ENCODE data around the gene EIF2D. TPM values are rescaled to one million over a fixed set of nuclear protein-coding genes. Genes with fewer than 3 reads are reported as not detected.

The EIF2D gene
- total RNA-seq, 1 donor from 2014 or later = 19.5 TPM

DNA sequence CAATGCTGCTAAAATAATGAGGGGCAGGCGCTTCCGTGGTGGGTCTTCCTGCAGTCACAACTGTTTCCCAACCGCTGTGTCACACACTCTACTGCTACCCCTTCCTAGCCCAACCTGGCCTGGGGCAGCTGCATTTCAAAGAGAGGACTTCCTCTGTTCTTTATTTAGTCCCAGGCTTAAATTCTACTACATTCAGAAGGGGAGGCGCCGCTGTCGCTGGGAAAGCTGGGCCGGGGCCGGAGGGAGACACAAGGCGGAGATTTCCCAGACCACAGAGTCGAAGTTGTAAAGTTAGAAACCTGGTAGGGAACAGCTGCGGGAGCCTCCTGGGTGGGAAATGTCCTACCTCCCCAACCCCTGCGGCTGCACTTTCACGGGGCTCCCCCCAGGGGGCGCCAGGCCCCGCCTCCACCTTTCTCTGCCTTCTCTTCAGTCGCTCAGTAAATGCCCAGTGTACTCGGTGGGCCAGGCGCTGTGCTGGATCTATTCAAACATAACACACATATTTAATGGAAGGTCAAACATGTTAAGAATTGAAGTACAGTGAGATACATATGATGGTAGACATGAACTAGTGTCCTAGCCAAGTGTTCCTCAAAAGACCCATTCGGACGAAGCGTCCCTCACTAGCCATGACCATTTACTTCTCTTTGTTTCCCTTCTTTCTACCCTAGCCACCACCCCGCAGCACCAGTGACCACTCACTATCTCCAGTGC, 46.2 kb upstream of the EIF2D start:
- Mint-ChIP-seq H3K27ac (ENCODE audit: unreplicated experiment) (no peak overlapping the region), H3K27me3 (ENCODE audit: unreplicated experiment) (peaks cover 4% of the 10 kb centered on the region), H3K9me3 (ENCODE audit: unreplicated experiment) (peaks cover 2% of the 10 kb centered on the region), H3K4me1 (ENCODE audit: low read depth, unreplicated experiment) (peaks cover 3% of the 10 kb centered on the region), H3K36me3 (ENCODE audit: unreplicated experiment) (no peaks in the 10 kb centered on the region), H3K4me3 (ENCODE audit: unreplicated experiment) (no peak overlapping the region)
- DNase-seq = peak; percentile 54
- TF ChIP-seq CTCF (IDR thresholded peaks at IDR 0.05; ENCODE audit: partially characterized antibody, unreplicated experiment) = peak; percentile 85

DNA sequence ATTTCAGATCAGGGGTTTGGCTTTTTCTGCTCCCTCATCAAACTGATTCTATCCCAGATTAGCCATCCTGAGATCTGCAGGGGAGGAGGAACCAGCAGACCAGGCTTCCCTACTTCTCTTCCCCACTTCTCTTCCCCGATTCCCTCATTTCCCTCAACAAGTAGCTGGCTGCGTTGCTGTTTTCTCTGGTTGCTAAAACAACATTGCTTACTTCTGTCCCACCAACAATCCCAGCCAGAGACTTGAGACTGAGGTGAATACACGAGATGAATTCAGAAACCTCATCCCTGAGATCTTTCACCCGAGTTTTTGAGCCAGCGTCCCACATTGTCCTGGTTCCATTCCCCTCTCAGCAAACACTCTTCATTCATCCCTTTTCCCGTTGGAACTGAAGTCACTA, 45.5 kb upstream of the EIF2D start:
- TF ChIP-seq CTCF (IDR thresholded peaks at IDR 0.05; ENCODE audit: partially characterized antibody, unreplicated experiment) = no peak
- Mint-ChIP-seq H3K27ac (ENCODE audit: unreplicated experiment) (no peak overlapping the region), H3K4me1 (ENCODE audit: low read depth, unreplicated experiment) (no peaks in the 10 kb centered on the region), H3K36me3 (ENCODE audit: unreplicated experiment) (no peaks in the 10 kb centered on the region), H3K9me3 (ENCODE audit: unreplicated experiment) (no peaks in the 10 kb centered on the region), H3K27me3 (ENCODE audit: unreplicated experiment) (peaks cover 4% of the 10 kb centered on the region), H3K4me3 (ENCODE audit: unreplicated experiment) (no peak overlapping the region)
- DNase-seq = no peak

- H3K9me3 Mint-ChIP-seq (ENCODE audit: unreplicated experiment) = no peaks in the 10 kb centered on the region
- H3K4me3 Mint-ChIP-seq (ENCODE audit: unreplicated experiment) = no peak overlapping the region
- H3K27me3 Mint-ChIP-seq (ENCODE audit: unreplicated experiment) = peaks cover 4% of the 10 kb centered on the region
- no peaks in the 10 kb centered on the region for H3K4me1 Mint-ChIP-seq (ENCODE audit: low read depth, unreplicated experiment)
- no peaks in the 10 kb centered on the region for H3K36me3 Mint-ChIP-seq (ENCODE audit: unreplicated experiment)
- no peak for TF ChIP-seq CTCF (IDR thresholded peaks at IDR 0.05; ENCODE audit: partially characterized antibody, unreplicated experiment)
- no peak overlapping the region for H3K27ac Mint-ChIP-seq (ENCODE audit: unreplicated experiment)
- no peak for DNase-seq
Observed at GRCh38 chr1:206656936-206657335, 44.7 kb upstream of the EIF2D start.

GRCh38 chr1:206655471-206655882, 43.2 kb upstream of the EIF2D start:
- H3K36me3 Mint-ChIP-seq (ENCODE audit: unreplicated experiment) = no peaks in the 10 kb centered on the region
- no peaks in the 10 kb centered on the region for H3K4me1 Mint-ChIP-seq (ENCODE audit: low read depth, unreplicated experiment)
- peaks cover 4% of the 10 kb centered on the region for H3K27me3 Mint-ChIP-seq (ENCODE audit: unreplicated experiment)
- no peak for DNase-seq
- no peak overlapping the region for H3K4me3 Mint-ChIP-seq (ENCODE audit: unreplicated experiment)
- no peaks in the 10 kb centered on the region for H3K9me3 Mint-ChIP-seq (ENCODE audit: unreplicated experiment)
- H3K27ac Mint-ChIP-seq (ENCODE audit: unreplicated experiment) = no peak overlapping the region
- no peak for TF ChIP-seq CTCF (IDR thresholded peaks at IDR 0.05; ENCODE audit: partially characterized antibody, unreplicated experiment)

GRCh38 chr1:206654828-206655227, 42.6 kb upstream of the EIF2D start:
- Mint-ChIP-seq H3K27me3 (ENCODE audit: unreplicated experiment) (peaks cover 4% of the 10 kb centered on the region), H3K9me3 (ENCODE audit: unreplicated experiment) (no peaks in the 10 kb centered on the region), H3K4me1 (ENCODE audit: low read depth, unreplicated experiment) (no peaks in the 10 kb centered on the region), H3K4me3 (ENCODE audit: unreplicated experiment) (no peak overlapping the region), H3K27ac (ENCODE audit: unreplicated experiment) (no peak overlapping the region), H3K36me3 (ENCODE audit: unreplicated experiment) (no peaks in the 10 kb centered on the region)
- TF ChIP-seq CTCF (IDR thresholded peaks at IDR 0.05; ENCODE audit: partially characterized antibody, unreplicated experiment) = no peak
- DNase-seq = no peak

All from glutamatergic neuron (in vitro differentiated cells).